T-helper 1 cell treated with Interleukin-12 subunit alpha and Interleukin-12 subunit beta and Interleukin-4 antibody, amounts not matched to agents 30 μg/mL and 1 μg/mL, for 36 hours (primary cell): Measurements from ENCODE around the gene DGKQ.

Source experiments
- H3K27ac Mint-ChIP-seq: one replicate; pipeline ENCODE4 v1.8.0; 2021; ENCODE audit warnings: mild to moderate bottlenecking, mixed read lengths
- H3K27me3 Mint-ChIP-seq: one replicate; pipeline ENCODE4 v1.8.0; 2021; ENCODE audit warnings: low read depth, mixed read lengths
- H3K36me3 Mint-ChIP-seq: one replicate; pipeline ENCODE4 v1.8.0; 2021; ENCODE audit warnings: low read depth, mixed read lengths
- H3K4me1 Mint-ChIP-seq: one replicate; pipeline ENCODE4 v1.8.0; 2021; ENCODE audit warnings: low read depth, mixed read lengths
- H3K4me3 Mint-ChIP-seq: one replicate; pipeline ENCODE4 v1.8.0; 2021; ENCODE audit warnings: mild to moderate bottlenecking, moderate library complexity, mixed read lengths
- H3K9me3 Mint-ChIP-seq: one replicate; pipeline ENCODE4 v1.8.0; 2021; ENCODE audit warnings: mixed read lengths

DGKQ gene

DNA sequence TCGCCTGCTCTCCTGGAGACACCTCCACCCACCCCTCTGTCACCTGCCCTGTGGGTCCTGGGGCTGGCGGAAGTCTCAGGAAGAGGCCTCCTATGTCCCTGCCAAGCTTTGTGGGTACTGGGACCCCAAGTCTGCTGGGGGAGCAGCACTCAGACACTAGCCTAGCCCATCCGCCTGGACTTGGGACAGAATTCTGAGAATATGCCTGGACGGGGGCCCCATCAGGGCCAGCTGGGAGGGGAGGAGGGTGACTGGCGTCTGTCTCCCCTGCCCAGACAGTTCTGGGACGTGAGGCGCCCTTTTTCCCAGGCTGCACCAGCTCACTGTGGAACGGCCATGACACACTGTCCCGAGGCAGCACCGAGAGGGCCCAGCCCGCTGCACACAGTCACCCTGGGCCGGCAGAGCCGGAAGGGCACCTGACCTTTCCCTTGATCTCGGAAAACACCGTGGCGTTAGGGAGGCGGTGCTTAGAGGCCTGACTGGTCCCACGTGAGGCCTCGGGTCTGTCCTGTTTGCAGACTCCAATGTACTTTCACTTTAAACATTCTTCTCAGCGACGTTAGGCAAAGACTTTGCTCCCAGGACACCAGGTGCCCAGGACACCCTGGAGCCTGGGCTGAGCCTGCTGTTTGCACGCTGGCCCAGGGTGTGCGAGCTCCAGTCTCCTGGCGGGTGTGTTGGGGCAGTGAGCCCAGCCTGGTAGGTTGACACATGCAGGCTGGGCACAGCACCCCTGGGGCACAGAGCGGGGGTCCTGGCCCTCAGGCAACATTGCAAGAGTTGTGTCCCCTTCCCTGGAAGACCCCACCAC lies 19.1 kb upstream of the DGKQ start:
- no peaks in the 10 kb centered on the region for H3K9me3 Mint-ChIP-seq
- no peaks in the 10 kb centered on the region for H3K4me1 Mint-ChIP-seq
- peaks cover 13% of the 10 kb centered on the region for H3K27me3 Mint-ChIP-seq
- H3K36me3 Mint-ChIP-seq, result no peaks in the 10 kb centered on the region
- H3K27ac Mint-ChIP-seq, result no peak overlapping the region
- no peak overlapping the region for H3K4me3 Mint-ChIP-seq

DNA sequence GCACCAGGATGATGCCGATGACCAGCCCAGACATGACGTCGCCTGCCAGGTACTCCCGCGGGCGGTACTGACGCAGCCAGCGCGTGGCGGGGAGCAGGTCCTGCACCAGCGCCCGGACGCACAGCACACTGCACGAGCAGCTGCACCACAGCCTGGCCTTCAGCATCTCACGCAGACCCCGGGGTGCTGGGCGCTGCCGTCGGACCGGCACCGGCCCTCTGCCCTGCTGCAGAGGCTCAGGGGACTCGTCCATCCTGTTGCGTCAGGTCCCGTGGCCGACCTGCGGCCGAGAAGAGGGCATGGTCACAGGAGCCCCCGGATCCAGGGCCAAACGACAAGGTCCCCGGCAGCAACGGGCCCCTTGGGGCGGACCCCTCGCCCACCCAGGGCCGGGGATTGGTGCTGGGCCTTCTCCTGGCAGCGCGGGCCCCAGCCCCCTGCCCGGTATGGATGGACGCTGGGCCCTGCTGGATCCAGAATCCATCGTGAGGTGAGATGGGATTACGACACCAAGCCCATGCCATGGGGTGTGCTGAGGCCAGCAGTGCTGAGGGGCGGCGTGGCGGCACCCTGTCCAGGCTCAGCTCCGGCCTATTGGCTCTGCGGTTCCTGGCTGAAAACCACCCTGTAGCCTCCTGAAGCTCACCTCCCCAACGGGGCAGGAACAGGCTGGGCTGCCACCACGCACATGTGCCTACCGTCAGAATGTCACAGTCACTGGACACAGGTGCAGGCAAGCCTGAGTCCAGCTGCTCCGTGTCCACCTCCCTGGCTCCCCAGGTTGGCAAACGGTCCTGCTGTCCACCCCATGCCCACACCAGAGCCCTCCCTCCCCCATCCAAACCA lies 18.3 kb upstream of the DGKQ start:
- no peak overlapping the region for H3K4me3 Mint-ChIP-seq
- H3K4me1 Mint-ChIP-seq, result no peaks in the 10 kb centered on the region
- H3K27me3 Mint-ChIP-seq, result peaks cover 9% of the 10 kb centered on the region
- H3K36me3 Mint-ChIP-seq, result no peaks in the 10 kb centered on the region
- no peaks in the 10 kb centered on the region for H3K9me3 Mint-ChIP-seq
- H3K27ac Mint-ChIP-seq, result no peak overlapping the region

DNA sequence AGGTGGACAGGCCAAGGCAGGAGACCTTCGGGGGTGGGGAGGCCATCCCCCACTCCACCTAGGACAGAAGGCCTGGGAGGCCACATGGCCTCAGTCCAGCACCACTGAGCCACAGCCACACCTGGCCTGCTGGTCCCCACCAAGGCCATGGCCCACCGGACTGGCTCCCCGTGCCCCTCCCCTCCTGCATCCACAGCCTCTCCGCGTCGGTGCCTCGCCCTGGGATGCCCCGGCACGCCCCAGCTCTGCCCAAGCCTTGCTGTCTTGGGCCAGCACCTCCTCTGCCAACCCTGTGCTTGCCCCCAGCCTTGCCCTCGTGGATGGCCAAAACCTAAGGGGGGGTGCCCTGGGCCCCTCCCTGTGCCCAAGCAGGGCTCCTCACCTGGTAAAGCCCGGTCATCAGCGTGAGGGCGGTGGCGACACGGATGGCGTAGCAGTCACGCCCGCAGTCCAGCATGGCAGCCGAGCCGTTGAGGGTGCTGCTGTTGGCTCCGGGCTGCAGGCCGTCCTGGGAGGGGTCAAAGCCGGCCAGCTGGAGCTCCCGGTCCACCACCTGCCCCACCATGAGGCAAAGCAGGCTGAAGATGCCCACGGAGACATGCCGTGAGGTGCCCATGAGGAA lies 17.5 kb upstream of the DGKQ start:
- no peak overlapping the region for H3K27ac Mint-ChIP-seq
- no peaks in the 10 kb centered on the region for H3K36me3 Mint-ChIP-seq
- peaks cover 4% of the 10 kb centered on the region for H3K27me3 Mint-ChIP-seq
- H3K4me1 Mint-ChIP-seq, result peaks cover 2% of the 10 kb centered on the region
- no peak overlapping the region for H3K4me3 Mint-ChIP-seq
- H3K9me3 Mint-ChIP-seq, result no peaks in the 10 kb centered on the region

DNA sequence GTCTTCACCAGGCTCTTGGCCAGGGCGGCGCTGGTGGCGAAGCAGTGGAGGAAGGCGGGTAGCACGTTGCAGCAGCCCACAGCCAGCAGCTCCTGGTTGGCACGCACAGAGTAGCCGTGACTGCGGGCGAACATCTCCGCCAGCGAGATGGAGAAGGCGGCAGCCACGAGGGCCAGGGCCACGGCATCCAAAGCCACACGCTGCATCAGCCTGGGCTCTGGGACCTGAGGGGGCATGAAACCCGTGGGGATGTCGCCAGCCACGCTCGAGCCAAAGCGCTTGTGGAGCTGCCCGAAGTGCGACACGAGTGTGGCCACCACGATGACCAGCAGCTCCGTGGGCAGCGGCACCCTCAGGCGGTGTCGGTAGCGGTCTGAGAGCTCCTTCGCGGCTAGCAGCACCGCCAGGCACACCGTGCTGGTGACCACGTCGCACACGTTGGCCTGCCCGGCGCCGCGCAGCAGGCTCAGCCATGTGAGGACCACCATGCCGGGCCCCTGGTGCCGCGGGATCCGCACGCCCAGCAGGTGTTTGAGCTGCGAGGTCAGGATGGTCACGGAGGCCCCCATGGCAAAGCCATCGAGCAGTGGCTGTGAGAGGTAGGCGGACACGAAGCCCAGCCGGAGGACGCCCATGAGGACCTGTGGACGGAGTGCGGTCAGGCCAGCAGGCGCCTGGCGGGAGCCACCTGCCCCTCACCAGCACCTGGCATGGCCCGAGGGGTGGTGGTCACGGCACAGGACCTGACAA lies 16.5 kb upstream of the DGKQ start:
- no peak overlapping the region for H3K27ac Mint-ChIP-seq
- no peaks in the 10 kb centered on the region for H3K9me3 Mint-ChIP-seq
- no peaks in the 10 kb centered on the region for H3K36me3 Mint-ChIP-seq
- peaks cover 7% of the 10 kb centered on the region for H3K4me1 Mint-ChIP-seq
- H3K27me3 Mint-ChIP-seq, result no peaks in the 10 kb centered on the region
- H3K4me3 Mint-ChIP-seq, result no peak overlapping the region

DNA sequence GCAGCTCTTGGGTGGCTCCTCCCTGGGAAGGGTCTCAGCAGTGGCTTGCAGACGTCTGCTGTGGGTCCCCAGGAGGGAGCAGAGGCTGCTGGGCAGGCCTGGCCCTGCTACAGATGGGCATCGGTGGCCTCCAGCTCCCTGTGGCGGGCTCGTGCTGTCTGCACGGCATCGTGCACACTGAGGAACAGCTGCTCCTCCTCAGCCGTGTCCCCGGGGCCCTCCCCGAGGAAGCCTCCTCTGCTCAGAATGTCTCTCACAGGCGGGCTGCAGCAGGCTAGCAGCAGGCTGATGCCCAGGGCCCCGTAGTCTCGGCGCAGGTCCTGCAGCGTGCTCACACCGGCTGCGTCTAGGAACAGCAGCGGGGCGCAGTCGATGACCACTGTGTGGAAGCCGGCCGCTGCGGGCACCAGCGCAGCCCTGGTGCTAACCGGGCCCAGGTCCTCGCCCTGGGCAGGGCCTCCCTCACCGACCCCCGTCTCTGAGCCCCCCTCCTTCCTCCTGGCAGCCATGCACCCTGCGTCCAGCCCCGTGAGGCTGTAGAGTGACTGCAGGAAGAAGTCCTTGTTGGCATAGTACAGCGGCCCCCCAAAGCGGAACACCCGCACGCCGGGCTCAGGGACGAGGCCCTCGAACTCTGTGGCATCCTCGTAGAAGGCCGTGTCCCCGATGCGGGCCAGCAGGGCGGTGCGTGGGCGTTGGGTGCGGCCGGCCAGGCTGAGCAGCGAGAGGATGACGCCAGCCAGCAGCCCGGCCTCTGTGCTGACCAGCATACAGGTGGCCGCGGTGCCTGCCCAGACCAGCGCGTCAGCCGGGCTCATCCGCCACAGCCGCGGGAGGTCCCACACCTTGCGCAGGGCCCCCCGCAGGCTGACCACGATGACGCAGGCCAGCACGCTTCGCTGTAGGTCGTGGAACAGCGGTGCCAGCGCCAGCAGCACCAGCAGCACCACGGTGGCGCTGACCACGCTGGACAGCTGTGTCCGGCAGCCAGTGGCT lies 15.7 kb upstream of the DGKQ start:
- Mint-ChIP-seq H3K9me3 (no peaks in the 10 kb centered on the region), H3K27ac (no peak overlapping the region), H3K4me3 (peak overlapping the region; percentile 14), H3K4me1 (peaks cover 12% of the 10 kb centered on the region), H3K36me3 (no peaks in the 10 kb centered on the region), H3K27me3 (no peaks in the 10 kb centered on the region)

DNA sequence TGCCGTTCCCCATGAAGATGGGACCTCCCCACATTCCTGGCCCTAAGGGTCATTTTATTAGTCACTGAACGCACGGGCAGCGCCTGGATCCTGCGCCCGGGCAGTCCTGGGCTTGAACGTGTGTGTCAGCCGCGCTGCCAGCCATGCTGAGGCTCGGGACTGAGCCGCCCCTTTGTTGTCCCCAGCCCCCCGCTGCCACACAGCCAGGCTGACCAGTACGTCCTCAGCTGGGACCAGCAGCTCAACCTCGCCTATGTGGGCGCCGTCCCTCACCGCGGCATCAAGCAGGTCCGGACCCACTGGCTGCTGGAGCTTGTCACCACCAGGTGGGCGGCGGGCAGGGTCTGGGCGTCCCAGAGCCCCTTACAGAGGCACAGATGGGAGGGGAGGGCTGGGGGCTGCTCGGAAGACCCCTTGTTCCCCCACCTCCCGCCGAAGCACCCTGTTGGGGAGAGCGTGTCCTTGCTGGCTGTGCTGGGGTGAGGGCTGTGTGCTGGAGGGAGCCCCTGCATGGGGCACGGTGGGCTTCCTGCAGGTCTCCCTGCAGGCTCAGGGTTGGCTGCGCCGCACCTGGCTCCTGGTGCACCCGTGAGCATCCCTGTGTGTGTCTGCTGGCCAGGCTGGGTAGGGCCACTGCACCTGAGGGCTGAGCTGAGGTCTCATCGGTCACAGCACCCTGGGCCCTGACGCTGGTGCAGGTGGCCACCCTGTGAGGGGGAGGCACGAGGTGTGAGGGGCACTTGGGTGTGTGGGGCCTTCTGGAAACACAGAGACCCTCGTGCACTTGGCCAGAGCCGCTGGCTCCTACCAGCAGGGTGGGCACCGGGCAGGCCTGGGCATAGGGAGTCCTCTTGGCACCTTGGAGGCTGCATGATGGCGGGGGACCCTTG lies 14.5 kb upstream of the DGKQ start:
- Mint-ChIP-seq H3K27ac (no peak overlapping the region), H3K27me3 (no peaks in the 10 kb centered on the region), H3K9me3 (no peaks in the 10 kb centered on the region), H3K4me1 (peaks cover 12% of the 10 kb centered on the region), H3K36me3 (no peaks in the 10 kb centered on the region), H3K4me3 (peak overlapping the region; percentile 84)

DNA sequence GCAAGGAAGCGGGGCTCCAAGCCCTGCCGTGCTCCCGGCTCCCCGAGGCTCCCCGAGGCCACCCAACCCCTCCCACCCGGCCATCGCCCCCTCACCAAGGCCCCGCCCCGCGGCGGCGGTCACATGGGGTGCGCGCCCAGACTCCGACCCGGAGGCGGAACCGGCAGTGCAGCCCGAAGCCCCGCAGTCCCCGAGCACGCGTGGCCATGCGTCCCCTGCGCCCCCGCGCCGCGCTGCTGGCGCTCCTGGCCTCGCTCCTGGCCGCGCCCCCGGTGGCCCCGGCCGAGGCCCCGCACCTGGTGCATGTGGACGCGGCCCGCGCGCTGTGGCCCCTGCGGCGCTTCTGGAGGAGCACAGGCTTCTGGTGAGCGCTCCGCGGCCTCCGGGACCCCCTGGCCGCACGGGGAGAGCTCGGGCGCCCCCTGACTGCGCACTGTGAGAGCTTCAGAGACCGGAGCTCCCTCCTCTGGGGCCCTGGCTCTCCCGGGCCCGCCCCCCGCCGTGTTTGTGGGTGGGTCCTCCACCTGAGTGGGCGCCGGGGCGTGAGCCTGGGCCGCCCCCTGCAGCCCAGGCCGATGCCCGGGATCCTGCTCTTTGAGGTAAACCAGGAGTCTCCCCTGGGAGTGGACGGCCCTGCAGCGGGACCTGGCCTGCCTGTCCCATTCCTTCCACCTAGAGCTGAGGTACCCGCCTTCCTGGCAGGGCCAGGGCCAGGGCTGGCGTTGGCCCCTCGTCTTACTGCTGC lies 13.7 kb upstream of the DGKQ start, which contains the start of gene IDUA:
Gene IDUA, plus strand, starts transcription at position 166 of the 745 bp plus-strand sequence. Its CDS starts 41 bp downstream, at position 207.
- peak within 1 kb of the TSS; percentile 85 for H3K27ac Mint-ChIP-seq
- H3K36me3 Mint-ChIP-seq, result no peaks in the 10 kb centered on the region
- H3K9me3 Mint-ChIP-seq, result no peaks in the 10 kb centered on the region
- no peaks in the 10 kb centered on the region for H3K27me3 Mint-ChIP-seq
- H3K4me3 Mint-ChIP-seq, result peak within 1 kb of the TSS; percentile 91
- H3K4me1 Mint-ChIP-seq, result peaks cover 12% of the 10 kb centered on the region

DNA sequence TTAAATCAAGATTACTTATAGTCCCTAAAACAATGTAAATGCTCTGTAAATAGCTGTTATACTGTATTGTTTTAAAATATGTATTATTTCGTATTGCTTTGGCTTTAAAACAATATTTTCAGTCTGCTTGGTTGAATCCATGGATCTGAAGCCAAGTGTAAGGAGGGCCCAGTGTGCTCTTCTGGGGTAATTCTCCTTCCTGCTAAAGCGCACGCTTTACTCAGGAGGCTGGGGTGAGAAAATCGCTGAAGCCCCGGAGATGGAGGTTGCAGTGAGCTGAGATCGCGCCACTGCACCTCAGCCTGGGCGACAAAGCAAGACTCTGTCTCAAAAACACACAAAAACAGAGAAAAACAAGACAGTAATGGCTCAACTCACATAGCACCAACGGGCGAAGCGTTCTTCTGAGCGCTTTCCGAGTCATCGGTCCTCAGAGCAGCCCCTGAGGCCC lies 13.1 kb upstream of the DGKQ start:
- H3K4me3 Mint-ChIP-seq, result peak overlapping the region; percentile 91
- H3K27ac Mint-ChIP-seq, result peak overlapping the region; percentile 85
- H3K4me1 Mint-ChIP-seq, result peaks cover 12% of the 10 kb centered on the region
- no peaks in the 10 kb centered on the region for H3K36me3 Mint-ChIP-seq
- no peaks in the 10 kb centered on the region for H3K27me3 Mint-ChIP-seq
- no peaks in the 10 kb centered on the region for H3K9me3 Mint-ChIP-seq

DNA sequence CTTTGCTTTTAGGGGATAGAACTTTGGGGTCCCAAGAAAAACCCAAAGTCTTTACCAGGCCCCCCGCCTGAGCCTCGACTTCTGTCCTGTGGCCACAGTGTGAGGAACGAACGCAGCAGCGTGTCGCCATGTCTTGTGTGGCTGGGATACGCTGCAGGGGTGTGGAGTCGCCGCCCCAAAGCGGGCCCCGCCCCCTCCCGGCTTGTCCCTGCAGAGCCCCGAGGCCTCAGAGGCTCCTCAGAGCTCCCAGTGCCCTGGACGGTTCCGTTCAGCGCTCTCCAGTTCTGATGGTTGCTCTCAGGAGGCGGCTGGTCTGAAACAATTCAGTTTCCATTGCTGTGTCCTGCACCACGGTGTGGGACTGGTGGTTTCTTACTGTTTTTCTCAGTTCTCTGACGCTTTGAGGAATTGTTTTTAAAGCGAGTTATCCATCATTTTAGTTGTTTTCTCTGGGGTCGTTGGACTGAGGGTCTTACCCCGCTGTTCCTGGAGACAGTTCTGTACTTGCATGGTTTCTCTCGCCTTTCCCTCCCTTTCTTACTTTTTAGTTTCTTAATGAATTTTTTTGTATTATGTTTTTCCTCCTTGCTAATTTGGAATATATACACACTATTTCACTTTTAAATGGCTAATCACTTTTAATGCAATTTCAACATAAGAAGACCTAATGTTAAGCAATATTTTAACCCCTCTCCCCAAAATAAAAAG lies 11.9 kb upstream of the DGKQ start:
- Mint-ChIP-seq H3K9me3 (no peaks in the 10 kb centered on the region), H3K27ac (no peak overlapping the region), H3K36me3 (no peaks in the 10 kb centered on the region), H3K27me3 (no peaks in the 10 kb centered on the region), H3K4me1 (peaks cover 12% of the 10 kb centered on the region), H3K4me3 (peak overlapping the region; percentile 34)

DNA sequence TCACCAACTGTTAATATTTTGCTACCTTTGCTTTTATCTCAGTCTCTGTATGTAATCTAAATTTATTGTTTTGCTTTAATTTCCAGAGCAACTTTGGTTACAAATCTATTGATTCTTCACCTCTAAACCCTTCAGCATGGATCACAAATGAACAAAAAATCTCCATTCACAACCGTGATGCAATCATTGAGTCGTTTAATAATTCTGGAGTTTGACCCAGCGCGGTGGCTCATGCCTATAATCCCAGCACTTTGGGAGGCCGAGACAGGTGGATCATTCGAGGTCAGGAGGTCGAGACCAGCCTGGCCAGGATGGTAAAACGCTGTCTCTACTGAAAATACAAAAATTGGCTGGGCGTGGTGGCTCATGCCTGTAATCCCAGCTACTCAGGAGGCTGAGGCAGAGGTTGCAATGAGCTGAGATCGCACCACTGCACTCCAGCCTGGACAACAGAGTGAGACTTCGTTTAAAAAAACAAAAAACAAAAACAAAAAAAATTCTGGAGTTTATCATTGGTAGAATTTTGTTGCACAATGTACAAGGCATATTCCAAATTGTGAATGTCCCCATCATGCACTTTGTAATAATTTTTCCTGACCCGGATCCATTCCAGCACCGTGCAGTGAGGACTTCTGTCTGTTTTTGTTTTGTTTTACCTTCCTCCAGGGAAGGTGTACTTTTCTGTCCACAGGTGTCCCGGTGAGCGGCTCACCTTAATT lies 11.1 kb upstream of the DGKQ start:
- Mint-ChIP-seq H3K27ac (no peak overlapping the region), H3K36me3 (no peaks in the 10 kb centered on the region), H3K27me3 (no peaks in the 10 kb centered on the region), H3K4me3 (peak overlapping the region; percentile 34), H3K4me1 (peaks cover 12% of the 10 kb centered on the region), H3K9me3 (no peaks in the 10 kb centered on the region)

DNA sequence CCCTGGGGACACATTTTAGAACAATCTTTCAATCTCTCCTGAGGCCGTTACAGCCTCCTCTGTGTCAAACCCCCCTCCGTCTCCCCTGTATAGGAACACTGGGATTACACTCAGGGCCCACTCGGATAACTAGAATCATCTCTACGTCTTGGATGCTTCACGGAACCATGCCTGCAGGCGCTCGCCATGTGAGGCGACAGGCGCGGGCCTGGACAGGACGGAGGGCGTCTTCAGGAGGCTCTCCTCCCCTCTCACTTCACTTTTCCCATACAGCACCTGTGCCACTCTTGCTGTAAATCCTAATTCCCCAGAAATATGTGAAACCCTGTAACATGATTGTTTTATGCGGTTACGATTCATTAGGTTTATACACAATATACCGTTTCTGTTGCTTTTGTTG lies 9.4 kb upstream of the DGKQ start:
- Mint-ChIP-seq H3K36me3 (no peaks in the 10 kb centered on the region), H3K4me3 (no peak overlapping the region), H3K4me1 (peaks cover 12% of the 10 kb centered on the region), H3K27me3 (no peaks in the 10 kb centered on the region), H3K9me3 (no peaks in the 10 kb centered on the region), H3K27ac (no peak overlapping the region)
